ENCODE measurements around the gene TOP2A. TPM values are rescaled to one million over a fixed set of nuclear protein-coding genes. Genes with fewer than 3 reads are reported as not detected.

The TOP2A gene
- total and polyA plus RNA-seq, 7 donors: 0.14 to 0.84 (median 0.32) TPM; not detected in 1

DNA sequence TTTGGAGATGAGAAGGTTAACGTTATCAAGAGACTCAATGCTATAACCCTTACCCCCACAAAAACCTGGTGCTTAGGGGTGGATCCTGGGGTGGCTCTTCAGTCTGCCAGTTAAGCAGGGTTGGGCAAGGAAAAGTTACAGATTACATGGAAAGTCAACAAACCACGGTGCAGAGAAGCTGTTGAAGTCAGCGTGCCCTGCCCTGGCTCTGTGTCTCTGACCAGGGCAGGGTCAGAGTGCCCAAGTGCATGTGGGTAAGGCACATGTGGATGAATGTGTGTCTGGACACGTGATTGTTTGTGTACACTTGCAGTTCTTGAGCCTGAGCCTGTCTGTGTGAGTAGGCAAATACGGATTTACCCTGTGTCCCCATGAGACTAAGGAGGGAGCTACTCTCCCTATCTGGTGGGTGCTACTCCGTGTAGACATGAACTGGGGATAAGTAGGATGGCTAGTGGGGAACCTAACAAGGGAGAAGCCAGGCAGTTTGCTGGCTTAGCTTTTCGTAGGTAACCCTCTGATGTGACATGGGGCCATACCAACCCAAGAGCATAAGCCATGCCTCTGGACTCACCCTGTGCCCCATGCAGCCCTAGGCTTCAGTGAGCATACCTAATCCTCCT is 31.1 kb upstream of the TOP2A start:
- DNase-seq (no peak), ATAC-seq (no peak)
- H3K4me1 ChIP-seq: peaks cover 34% of the 10 kb centered on the region
- H3K27ac ChIP-seq: peak overlapping the region; percentile 30
- H3K4me3 ChIP-seq: peak overlapping the region; percentile 78
- H3K36me3 ChIP-seq (ENCODE audit: insufficient read depth in 1 of 2, low read depth in 1 of 2): peaks cover 0 to 15% of the 10 kb centered on the region in 2 donors
- H3K9me3 ChIP-seq: no peaks in the 10 kb centered on the region
- H3K27me3 ChIP-seq (ENCODE audit: insufficient read depth in 3 of 3, low read length in 2 of 3): peaks cover 0 to 6% (median 0%) of the 10 kb centered on the region in 3 donors
- 39 to 49% (median 41%) methylated on average over 7 of the region's 7 CpGs for WGBS, 3 donors
- intact Hi-C loops (cut with DNase I): no loop called here
- TF ChIP-seq, protein P1, sequence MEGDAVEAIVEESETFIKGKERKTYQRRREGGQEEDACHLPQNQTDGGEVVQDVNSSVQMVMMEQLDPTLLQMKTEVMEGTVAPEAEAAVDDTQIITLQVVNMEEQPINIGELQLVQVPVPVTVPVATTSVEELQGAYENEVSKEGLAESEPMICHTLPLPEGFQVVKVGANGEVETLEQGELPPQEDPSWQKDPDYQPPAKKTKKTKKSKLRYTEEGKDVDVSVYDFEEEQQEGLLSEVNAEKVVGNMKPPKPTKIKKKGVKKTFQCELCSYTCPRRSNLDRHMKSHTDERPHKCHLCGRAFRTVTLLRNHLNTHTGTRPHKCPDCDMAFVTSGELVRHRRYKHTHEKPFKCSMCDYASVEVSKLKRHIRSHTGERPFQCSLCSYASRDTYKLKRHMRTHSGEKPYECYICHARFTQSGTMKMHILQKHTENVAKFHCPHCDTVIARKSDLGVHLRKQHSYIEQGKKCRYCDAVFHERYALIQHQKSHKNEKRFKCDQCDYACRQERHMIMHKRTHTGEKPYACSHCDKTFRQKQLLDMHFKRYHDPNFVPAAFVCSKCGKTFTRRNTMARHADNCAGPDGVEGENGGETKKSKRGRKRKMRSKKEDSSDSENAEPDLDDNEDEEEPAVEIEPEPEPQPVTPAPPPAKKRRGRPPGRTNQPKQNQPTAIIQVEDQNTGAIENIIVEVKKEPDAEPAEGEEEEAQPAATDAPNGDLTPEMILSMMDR (IDR thresholded peaks at IDR 0.05): no peak

- Histone ChIP-seq H3K9me3 (no peaks in the 10 kb centered on the region), H3K36me3 (ENCODE audit: insufficient read depth in 1 of 2, low read depth in 1 of 2) (peaks cover 0 to 11% of the 10 kb centered on the region in 2 donors), H3K4me3 (peak overlapping the region; percentile 78), H3K4me1 (peaks cover 34% of the 10 kb centered on the region), H3K27ac (no peak overlapping the region), H3K27me3 (ENCODE audit: insufficient read depth in 3 of 3, low read length in 2 of 3) (peaks cover 0 to 7% (median 0%) of the 10 kb centered on the region in 3 donors)
- intact Hi-C loops (cut with DNase I): no loop called here
- WGBS, 3 donors: 35 to 42% (median 42%) methylated on average over 8 of the region's 8 CpGs
- peak; percentile 40 to 62 for DNase-seq
- TF ChIP-seq, protein P1 (IDR thresholded peaks at IDR 0.05): no peak
- ATAC-seq: no peak
These were observed 30.5 kb upstream of the TOP2A start for GRCh38 chr17:40448213-40448638.

DNA sequence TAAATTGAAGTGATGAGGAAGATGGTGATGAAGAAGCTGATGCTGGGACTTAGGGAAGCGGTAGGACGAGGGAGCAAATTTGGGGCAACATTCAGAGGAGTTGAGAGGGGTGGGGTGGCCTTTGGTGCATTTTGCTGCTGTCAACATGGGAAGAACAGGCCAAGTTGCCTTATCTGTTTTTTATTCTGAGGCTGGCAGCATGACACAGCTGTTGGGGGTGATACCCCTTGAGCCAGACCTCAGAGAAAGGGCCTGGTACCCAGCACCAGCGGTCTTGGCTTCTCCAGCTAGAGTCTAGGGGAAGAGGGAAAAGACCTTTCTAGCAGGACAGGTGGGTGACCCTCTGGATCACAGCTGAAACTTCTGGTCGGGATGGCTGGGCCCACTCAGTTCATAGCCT is 30.1 kb upstream of the TOP2A start:
- intact Hi-C loops (cut with DNase I): no loop called here
- Histone ChIP-seq H3K4me1 (peaks cover 34% of the 10 kb centered on the region), H3K36me3 (ENCODE audit: insufficient read depth in 1 of 2, low read depth in 1 of 2) (peaks cover 0 to 7% of the 10 kb centered on the region in 2 donors), H3K9me3 (no peaks in the 10 kb centered on the region), H3K4me3 (peak overlapping the region; percentile 78), H3K27me3 (ENCODE audit: insufficient read depth in 3 of 3, low read length in 2 of 3) (peaks cover 0 to 7% (median 0%) of the 10 kb centered on the region in 3 donors), H3K27ac (no peak overlapping the region)
- ATAC-seq: no peak
- TF ChIP-seq, protein P1 (IDR thresholded peaks at IDR 0.05): no peak
- no peak for DNase-seq
- 65 to 67% (median 65%) methylated on average over 4 of the region's 4 CpGs for WGBS, 3 donors

DNA sequence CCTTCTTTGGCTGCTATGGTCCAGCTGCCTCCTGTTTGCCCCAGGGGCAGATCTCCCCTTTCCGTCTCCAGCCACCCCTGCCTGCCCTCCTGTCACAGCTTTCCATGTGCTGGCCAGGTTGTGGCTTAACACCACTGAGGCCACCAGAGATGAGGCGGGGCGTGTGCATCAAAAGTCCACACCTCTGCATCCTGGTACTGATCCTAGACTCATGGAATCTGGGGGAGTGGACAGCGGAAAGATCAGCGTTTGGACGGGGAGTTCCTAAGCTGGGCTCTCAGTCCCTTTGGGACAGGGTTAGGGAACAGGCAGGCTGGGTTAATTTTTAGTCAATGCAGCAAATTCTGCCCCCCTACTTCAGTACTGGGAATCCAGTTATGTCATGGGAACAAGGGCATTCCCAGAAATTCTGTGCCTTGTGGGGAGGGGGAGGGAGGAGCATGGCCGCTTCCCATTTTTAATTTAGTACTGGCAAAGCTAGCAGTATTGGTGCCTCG is 29.5 kb upstream of the TOP2A start:
- intact Hi-C loops (cut with DNase I): no loop called here
- Histone ChIP-seq H3K4me3 (peak overlapping the region; percentile 78), H3K36me3 (ENCODE audit: insufficient read depth in 1 of 2, low read depth in 1 of 2) (peaks cover 0 to 4% of the 10 kb centered on the region in 2 donors), H3K27ac (no peak overlapping the region), H3K4me1 (peaks cover 34% of the 10 kb centered on the region), H3K9me3 (no peaks in the 10 kb centered on the region), H3K27me3 (ENCODE audit: insufficient read depth in 3 of 3, low read length in 2 of 3) (peaks cover 0 to 7% (median 0%) of the 10 kb centered on the region in 3 donors)
- DNase-seq (peak in 1 of 2 donors; percentile 35), ATAC-seq (peak in 1 of 4 donors; percentile 27)
- WGBS, 3 donors: 50 to 60% (median 56%) methylated on average over 8 of the region's 8 CpGs
- TF ChIP-seq, protein P1 (IDR thresholded peaks at IDR 0.05): no peak
